ENCODE results near the gene INTS11. TPM values are rescaled to one million over a fixed set of nuclear protein-coding genes. Genes with fewer than 3 reads are reported as not detected.
A peak's percentile ranks its signal among the peaks of the same experiment; 100 is the strongest.

INTS11 gene
- total RNA-seq, 1 donor from 2014 or later, result 151 TPM

DNA sequence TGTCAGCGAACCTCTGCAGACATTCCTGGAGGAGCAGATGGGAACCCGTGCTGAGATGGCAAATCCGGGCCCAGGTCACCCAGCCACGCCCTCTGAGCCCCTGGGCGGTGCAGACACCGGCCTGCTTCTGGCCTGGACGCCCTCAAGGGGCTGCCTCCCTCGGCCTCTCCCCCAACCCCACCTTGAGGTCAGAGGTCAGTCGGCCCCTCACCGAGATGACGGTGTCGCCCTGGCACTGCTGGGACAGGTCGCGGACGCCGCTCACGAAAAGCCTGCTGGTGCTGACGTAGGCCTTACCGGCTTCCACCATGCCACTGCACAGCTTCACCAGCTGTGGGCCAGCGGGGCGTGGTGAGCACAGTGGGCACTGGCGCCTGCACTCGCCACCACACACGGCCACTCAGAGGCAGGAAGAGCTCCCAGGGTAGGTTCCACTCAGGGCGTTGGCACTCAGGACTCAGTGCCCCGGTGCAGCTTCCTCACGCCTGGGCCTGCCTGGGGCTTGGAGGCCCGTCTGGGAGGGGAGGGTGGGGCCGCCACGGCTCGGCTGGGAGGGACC, 21.4 kb downstream of the INTS11 start:
- H3K36me3 Mint-ChIP-seq (ENCODE audit: low read depth), result no peaks in the 10 kb centered on the region
- TF ChIP-seq, protein P1, sequence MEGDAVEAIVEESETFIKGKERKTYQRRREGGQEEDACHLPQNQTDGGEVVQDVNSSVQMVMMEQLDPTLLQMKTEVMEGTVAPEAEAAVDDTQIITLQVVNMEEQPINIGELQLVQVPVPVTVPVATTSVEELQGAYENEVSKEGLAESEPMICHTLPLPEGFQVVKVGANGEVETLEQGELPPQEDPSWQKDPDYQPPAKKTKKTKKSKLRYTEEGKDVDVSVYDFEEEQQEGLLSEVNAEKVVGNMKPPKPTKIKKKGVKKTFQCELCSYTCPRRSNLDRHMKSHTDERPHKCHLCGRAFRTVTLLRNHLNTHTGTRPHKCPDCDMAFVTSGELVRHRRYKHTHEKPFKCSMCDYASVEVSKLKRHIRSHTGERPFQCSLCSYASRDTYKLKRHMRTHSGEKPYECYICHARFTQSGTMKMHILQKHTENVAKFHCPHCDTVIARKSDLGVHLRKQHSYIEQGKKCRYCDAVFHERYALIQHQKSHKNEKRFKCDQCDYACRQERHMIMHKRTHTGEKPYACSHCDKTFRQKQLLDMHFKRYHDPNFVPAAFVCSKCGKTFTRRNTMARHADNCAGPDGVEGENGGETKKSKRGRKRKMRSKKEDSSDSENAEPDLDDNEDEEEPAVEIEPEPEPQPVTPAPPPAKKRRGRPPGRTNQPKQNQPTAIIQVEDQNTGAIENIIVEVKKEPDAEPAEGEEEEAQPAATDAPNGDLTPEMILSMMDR (IDR thresholded peaks at IDR 0.05), result no peak
- H3K4me1 Mint-ChIP-seq, result peaks cover 31% of the 10 kb centered on the region
- H3K4me3 Mint-ChIP-seq, result no peak overlapping the region
- DNase-seq, result no peak
- POLR2A ChIA-PET, result interaction anchor here (0.6 kb wide), 2 partner anchors 48 to 63 kb away, joined by 3 to 4 read pairs; no protein-coding TSS in a partner anchor
- H3K9me3 Mint-ChIP-seq, result no peaks in the 10 kb centered on the region
- H3K27me3 Mint-ChIP-seq, result no peaks in the 10 kb centered on the region
- intact Hi-C loops (cut with micrococcal nuclease), result loop anchor here (10.0 kb wide), 1 partner anchor 592 kb away; the partner anchor contains the start of gene GNB1
- ATAC-seq (ENCODE audit: low read depth), result no peak
- no peak overlapping the region for H3K27ac Mint-ChIP-seq
- CTCF ChIA-PET, result interaction anchor here (1.2 kb wide), 1 partner anchor 11 kb away, joined by 3 read pairs; no protein-coding TSS in a partner anchor

DNA sequence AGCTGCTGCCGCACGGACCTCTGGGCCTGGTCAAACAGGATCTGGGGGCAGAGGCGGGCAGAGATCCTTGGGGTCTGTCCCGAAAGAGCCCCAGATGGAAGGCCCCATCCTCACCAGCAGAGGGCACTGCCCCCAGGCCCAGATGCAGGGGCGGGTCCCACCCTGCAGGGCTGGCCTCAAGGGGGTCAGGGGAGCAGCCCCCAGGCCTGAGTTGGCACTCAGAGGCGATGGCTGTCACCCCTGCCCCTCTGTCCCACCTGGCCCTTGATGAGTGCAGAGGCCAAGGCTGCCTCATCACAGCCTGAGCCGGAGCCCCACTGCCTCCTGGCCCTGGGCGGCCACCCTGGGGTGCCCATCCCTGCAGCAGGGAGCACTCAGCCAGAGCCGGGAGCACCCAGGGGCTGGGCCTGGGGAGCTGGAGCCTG, 22.4 kb downstream of the INTS11 start:
- ATAC-seq (ENCODE audit: low read depth) (no peak), DNase-seq (no peak)
- no peaks in the 10 kb centered on the region for H3K9me3 Mint-ChIP-seq
- TF ChIP-seq, protein P1 (IDR thresholded peaks at IDR 0.05), result no peak
- H3K4me1 Mint-ChIP-seq, result peaks cover 28% of the 10 kb centered on the region
- POLR2A ChIA-PET, result no interaction called here
- intact Hi-C loops (cut with micrococcal nuclease), result loop anchor here (10.0 kb wide), 1 partner anchor 593 kb away; the partner anchor contains the start of gene GNB1
- CTCF ChIA-PET, result no interaction called here
- no peaks in the 10 kb centered on the region for H3K27me3 Mint-ChIP-seq
- no peak overlapping the region for H3K27ac Mint-ChIP-seq
- H3K4me3 Mint-ChIP-seq, result no peak overlapping the region
- no peaks in the 10 kb centered on the region for H3K36me3 Mint-ChIP-seq (ENCODE audit: low read depth)

DNA sequence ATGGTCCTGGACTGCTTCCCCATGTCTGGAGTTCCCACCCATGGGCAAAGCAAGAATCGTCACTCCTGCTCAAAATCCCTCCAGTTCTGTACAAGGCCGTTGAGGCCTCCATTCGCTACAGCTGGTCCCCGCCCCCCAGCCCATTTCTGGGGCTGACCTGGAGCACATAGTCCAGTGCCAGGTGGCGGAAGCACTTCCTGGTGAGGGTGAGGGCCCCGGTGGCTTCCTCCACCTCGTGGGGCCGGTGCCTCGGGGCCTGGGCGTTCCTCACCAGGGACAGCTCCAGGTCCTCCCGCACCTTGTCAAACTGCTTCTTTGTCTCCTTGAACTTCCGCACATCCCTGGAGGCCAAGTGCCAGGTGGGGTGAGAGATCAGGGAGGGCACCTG, 24.1 kb downstream of the INTS11 start:
- Mint-ChIP-seq H3K27ac (no peak overlapping the region), H3K4me1 (peaks cover 11% of the 10 kb centered on the region), H3K27me3 (no peaks in the 10 kb centered on the region), H3K36me3 (ENCODE audit: low read depth) (no peaks in the 10 kb centered on the region), H3K4me3 (no peak overlapping the region), H3K9me3 (no peaks in the 10 kb centered on the region)
- no peak for ATAC-seq (ENCODE audit: low read depth)
- ChIA-PET POLR2A (no interaction called here), CTCF (interaction anchor here (1.0 kb wide), 1 partner anchor 267 kb away, joined by 3 read pairs; no protein-coding TSS in a partner anchor)
- no peak for DNase-seq
- TF ChIP-seq, protein P1 (IDR thresholded peaks at IDR 0.05), result no peak
- intact Hi-C loops (cut with micrococcal nuclease), result loop anchor here (10.0 kb wide), 1 partner anchor 594 kb away; the partner anchor contains the start of gene GNB1

DNA sequence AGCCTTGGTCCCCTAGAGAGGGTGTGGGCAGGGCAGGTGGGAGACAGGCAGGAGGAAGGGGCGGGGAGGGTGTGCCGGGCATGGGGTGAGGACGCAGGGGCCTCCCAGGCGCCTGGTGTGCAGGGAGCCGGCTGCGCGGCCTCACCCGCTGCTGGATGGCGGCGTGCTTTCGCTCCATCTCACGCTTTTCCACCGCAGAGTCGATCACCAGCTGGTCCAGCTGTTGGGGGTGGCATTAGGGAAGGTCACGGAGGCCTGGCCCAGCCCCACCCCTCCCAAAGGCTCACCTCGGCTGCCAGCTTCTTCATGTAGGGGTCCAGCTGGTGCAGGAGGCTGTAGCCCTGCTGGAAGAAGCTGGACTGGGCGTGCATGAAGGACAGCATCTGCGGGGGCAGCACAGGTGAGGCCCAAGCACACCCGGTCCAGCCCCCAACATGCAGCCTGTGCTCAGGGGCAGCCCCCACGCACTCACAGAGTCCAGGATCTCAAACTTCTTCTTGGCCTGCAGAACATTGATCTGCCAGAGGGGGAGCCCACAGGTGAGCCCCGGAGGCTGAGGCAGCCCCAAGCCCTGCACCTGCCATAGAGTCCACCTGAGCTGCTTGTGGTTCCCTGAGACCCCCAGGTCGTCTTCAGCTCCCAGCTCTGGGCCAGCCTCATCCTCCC, 24.6 kb downstream of the INTS11 start:
- Mint-ChIP-seq H3K9me3 (no peaks in the 10 kb centered on the region), H3K4me1 (peaks cover 7% of the 10 kb centered on the region), H3K36me3 (ENCODE audit: low read depth) (no peaks in the 10 kb centered on the region), H3K4me3 (no peak overlapping the region), H3K27me3 (no peaks in the 10 kb centered on the region), H3K27ac (no peak overlapping the region)
- CTCF ChIA-PET, result interaction anchor here (1.0 kb wide), 1 partner anchor 266 kb away, joined by 3 read pairs; no protein-coding TSS in a partner anchor
- DNase-seq, result no peak
- ATAC-seq (ENCODE audit: low read depth), result peak; percentile 54
- POLR2A ChIA-PET, result no interaction called here
- TF ChIP-seq, protein P1 (IDR thresholded peaks at IDR 0.05), result no peak
- intact Hi-C loops (cut with micrococcal nuclease), result loop anchor here (10.0 kb wide), 1 partner anchor 595 kb away; the partner anchor contains the start of gene GNB1
